Superior temporal gyrus (tissue), 1 donor: ENCODE results near the gene TICRR.
"Not testable (repeated sequence)": the region's sequence is repeated elsewhere in the genome, so short reads cannot be mapped to it uniquely, and the experiment has no call there.

Experiments
- DNase-seq: peaks from one replicate; pipeline ENCODE4 v3.0.0-alpha.2; 2016; ENCODE audit errors: extremely low spot score

The TICRR gene

DNA sequence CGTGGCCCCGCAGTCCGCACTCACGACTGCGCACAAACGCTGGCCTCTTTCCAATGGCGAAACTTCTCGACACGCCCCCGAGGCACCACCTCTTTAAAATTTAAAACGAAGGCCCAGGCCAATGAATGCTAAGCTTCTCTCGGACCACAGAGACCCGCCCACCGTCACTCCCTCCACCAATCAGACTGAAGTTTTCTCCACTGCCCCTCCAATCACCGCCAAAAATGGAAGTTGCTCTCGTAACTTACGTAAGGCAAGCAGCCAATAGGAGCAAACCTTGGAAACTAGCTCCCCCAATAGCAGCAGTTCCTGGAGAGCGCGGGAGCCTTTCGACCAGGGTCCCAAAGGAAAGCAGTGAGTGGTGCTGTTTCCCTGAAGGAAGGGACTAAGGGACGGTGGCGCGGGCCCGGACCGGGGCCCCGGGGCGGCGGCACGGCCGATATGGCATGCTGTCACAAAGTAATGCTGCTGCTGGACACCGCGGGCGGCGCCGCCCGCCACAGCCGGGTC, at the start of gene TICRR:
TICRR (plus strand) TSS at position 324 of the 510 bp plus-strand sequence; CDS start at position 442, 118 bp downstream.
- peak; percentile 98 for DNase-seq

- DNase-seq, result no peak
Measured at GRCh38 chr15:89526181-89526580, 49.1 kb upstream of the TICRR start.

DNA sequence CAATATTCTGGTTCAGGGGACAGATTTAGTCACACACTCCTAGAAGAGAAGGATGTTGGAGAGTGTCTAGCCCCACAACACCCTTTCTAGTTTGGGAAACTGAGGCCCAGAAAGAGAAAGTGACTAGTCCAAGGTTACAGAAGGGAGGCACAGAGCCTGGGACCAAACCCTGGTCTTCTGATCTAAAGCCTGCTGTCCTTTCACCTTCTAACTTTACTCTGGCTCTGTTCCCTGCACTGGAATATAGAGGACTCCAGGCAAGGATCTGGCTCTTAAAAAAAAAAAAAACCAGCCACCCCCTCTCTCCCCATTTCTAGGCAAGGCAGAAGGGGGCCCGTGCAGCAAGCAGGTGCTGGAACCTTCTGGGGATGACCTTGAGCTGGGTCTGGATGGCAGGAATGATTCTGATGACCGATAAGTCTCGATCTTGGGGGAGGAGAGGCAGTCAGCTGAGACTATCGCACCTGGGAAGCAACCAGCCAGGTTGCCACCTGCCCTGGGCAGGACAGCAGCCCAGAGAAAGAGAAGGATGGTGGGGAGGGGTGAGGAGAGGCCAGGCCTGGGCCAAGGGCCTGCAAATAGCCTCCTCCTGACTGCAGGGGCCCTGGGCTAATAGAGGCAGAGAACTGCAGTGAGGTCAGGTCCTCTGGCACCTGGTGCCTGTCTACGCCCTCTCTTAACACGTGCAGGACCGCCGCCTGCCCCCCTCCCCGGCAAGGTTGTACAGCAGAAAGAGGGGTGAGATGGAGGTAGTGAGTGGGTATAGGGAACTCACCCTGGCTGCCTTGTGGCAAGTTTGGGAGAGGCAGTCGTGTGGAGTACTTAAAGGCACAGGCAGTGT, 48.4 kb upstream of the TICRR start:
- DNase-seq, result no peak

DNA sequence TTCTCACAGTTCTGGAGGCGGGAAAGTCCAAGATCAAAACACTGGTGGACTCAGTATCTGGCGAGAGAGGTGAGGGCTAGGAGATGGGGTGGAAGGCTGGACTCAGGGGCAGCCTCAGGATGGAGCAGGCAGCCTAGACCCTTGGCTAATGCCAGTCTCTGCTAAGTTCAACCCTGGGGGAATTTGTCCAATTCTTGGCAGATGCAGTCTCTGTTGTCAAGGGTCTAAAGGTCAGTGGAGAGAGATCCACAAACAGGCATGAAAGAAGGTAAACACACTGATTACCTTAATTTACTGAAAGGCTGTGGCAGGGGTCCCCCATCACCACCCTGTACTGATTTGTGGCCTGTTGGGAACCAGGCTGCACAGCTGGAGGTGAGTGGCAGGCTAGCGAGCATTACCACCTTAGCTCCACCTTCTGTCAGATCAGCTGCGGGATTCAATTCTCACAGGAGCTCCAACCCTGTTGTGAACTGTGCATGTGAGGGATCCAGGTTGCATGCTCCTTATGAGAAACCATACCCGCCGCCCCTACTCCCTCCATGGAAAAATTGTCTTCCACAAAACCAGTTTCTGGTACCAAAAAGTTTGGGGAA, 46.4 kb upstream of the TICRR start:
- DNase-seq, result no peak

DNA sequence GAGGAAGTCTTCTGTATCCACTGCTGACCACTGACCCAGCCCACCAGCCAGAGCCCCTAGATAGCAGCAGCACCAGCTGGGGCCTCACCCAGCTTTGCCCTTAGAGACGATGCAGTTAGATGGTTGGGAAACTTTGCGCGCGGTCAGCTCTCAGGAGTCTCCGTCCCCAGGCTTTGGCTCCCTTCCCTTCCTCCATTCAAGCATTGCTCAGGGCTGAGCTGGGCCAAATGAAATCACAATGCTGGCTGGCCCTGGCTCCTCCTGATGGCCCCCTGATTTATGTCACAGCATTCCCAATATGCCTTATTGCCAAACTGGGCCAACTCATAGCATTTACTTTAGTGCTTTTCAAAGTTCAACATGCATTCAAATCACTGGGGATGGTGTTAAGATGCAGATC, 44.3 kb upstream of the TICRR start:
- DNase-seq, result no peak

- DNase-seq, result no peak
Measured at GRCh38 chr15:89531796-89532537, 43.3 kb upstream of the TICRR start.

DNA sequence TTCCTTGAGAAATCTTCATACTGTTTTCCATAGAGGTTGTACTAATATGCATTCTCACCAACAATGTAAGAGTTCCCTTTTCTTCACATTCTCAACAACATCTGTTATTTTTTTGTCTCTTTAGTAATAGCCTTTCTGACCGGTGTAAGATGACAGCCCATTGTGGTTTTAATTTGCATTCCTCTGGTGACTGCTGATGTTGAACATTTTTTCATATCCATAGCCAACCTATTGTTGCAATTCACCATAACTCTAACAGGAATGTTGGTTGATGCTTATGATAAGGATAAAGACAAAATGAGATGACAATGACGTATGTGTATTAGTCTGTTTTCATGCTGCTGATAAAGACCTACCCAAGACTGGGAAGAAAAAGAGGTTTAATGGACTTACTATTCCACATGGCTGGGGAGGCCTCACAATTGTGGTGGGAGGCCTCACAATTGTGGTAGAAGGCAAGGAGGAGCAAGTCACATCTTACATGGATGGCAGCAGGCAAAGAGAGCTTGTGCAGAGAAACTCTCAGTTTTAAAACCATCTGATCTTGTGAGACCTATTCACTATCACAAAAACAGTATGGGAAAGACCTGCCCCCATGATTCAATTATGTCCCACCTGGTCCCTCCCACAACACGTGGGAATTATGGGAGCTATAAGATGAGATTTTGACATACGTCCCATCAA, 41.3 kb upstream of the TICRR start:
- DNase-seq, result no peak

- DNase-seq, result no peak
Measured at GRCh38 chr15:89539027-89539426, 36.2 kb upstream of the TICRR start.

DNA sequence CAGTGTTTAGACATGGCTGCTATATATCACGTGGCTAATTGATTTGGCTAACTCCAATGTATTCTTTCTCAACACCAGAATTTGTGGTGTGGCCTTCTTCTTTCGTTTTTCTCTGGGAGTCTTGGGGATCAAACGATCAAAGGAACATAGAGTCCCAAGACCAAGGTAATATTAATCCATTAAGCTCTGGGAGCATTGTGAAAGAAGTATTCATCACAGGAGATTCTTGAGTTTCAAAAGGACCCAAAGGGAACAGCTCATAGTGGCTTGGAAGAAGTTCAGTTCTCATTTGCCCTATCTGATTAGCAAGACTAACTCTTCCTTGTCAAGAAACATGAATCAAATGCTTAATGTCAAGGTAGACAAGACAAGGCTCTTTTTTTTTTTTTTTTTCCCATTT, 32.9 kb upstream of the TICRR start:
- DNase-seq, result no peak

- no peak for DNase-seq
Measured at GRCh38 chr15:89543389-89543788, 31.9 kb upstream of the TICRR start.

DNA sequence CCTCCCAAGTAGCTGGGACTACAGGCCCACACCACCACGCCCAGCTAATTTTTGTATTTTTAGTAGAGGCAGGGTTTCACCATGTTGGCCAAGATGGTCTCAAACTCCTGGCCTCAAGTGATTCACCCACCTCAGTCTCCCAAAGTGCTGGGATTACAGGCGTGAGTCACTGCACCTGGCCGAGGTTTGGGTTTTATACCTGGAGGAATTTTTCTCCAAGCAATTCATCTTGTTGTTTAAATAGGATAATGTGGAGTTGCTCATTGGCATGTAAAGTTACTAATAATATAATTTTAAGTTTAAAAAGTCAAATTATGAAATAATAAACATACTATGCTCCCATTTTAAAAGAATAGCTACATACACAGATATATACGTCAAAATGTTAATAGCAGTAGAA, 26.1 kb upstream of the TICRR start:
- DNase-seq, result not testable (repeated sequence)

GRCh38 chr15:89550427-89550826, 24.8 kb upstream of the TICRR start:
- no peak for DNase-seq

GRCh38 chr15:89551550-89551949, 23.7 kb upstream of the TICRR start:
- no peak for DNase-seq

- no peak for DNase-seq
Measured at GRCh38 chr15:89553632-89554031, 21.6 kb upstream of the TICRR start.

GRCh38 chr15:89554247-89554646, 21.0 kb upstream of the TICRR start:
- DNase-seq, result no peak

DNA sequence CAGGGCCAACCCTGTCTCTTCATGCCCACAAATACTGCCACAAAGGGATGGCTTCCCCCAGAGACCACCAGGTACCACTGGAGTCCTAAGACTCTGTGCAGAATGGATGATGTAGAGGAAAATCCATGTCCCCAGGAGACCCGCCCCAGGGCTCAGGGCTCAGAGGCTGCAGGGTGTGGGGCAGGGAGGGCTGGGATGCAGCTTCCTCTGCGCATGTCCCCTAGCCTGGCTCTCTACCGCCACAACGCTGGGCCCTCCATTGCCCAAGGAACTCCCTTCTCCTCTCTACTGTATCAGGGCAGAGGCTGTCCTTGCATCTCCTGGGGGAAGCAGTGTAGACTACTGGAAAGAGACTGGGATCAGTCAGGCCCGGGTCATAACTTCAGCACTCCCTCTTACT, 19.5 kb upstream of the TICRR start:
- DNase-seq, result no peak

GRCh38 chr15:89556413-89557262, 18.6 kb upstream of the TICRR start:
- peak; percentile 90 for DNase-seq

- no peak for DNase-seq
Measured at GRCh38 chr15:89559769-89560264, 15.5 kb upstream of the TICRR start.

DNA sequence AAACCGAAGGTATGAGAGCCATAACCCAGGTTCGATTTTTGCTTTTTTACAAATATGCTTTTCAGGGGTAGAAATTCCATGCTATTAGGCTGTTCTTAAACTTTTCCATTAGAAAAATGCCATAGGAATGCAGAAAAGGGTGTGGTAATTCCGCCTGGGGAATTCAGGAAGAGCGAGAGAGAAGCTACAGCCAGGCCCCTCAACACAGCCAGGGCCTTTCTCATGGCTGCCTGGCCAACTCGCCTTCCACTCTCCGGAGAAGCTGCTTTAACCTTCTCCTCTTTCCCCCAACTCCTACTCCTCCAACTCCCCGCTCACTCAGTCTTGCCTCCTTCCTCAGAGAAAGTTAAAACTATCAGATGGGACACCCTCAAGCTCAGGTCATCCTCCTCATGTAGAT, 9.1 kb upstream of the TICRR start:
- DNase-seq, result no peak

DNA sequence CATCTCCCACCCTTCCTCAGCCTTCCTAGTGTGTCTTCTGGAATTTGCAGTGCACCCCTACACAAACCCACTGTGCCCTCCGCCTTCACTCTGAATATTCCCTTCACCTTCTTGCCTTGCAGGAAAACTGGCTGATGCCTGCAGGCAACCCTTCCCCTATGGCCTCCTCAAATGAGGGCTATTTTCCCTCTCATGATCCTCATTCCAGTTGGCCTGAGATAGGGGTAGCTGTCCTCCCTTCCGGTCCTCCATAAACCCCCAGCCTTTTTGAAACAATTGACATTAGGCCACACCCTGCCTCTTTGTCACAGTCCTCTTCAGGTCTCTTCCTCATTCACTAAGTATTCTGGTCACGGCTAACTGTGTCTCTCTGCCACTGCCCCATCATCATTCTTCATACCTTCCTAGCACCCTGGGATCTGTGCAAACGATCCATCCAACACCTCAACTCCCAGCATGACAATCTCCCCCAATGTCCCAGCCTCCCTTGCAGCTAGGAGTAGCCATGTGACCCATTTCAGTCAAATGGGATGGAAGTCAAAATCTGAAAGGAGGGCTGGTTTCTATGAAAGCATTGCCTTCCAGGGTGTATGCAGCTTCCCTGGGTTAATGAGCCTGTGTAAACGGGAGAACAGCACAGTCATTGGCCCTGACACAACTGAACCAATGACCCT, 8.5 kb upstream of the TICRR start:
- DNase-seq, result no peak
